Nephron (organoid): ENCODE data around the gene TIMM22.

Experiments
- H3K27ac Mint-ChIP-seq, 3 experiments: 2 replicates each; pipeline ENCODE4 v1.8.0; 2020; ENCODE audit warnings: mixed read lengths in 3 of 3, mild to moderate bottlenecking in 2 of 3, moderate library complexity in 1 of 3
- H3K27me3 Mint-ChIP-seq: 2 replicates; pipeline ENCODE4 v1.8.0; 2021; ENCODE audit warnings: low read depth, mild to moderate bottlenecking, moderate library complexity, mixed read lengths
- H3K36me3 Mint-ChIP-seq: 2 replicates; pipeline ENCODE4 v1.8.0; 2020; ENCODE audit warnings: low read depth, mixed read lengths
- H3K4me1 Mint-ChIP-seq: 2 replicates; pipeline ENCODE4 v1.8.0; 2020; ENCODE audit warnings: mixed read lengths
- H3K4me3 Mint-ChIP-seq, 3 experiments: 2 replicates each; pipeline ENCODE4 v1.8.0; 2020; ENCODE audit warnings: mild to moderate bottlenecking in 3 of 3, mixed read lengths in 3 of 3, moderate library complexity in 2 of 3
- H3K9me3 Mint-ChIP-seq: 2 replicates; pipeline ENCODE4 v1.8.0; 2020; ENCODE audit warnings: mixed read lengths
- CTCF ChIP-seq, 3 experiments: fragments of 200-600 bp; sonication (generic); IDR thresholded peaks; one replicate each; pipeline ENCODE4 v1.5.0; 2021; ENCODE audit warnings: antibody characterized with exemption in 3 of 3; ENCODE audit not compliant: unreplicated experiment in 3 of 3

The TIMM22 gene

DNA sequence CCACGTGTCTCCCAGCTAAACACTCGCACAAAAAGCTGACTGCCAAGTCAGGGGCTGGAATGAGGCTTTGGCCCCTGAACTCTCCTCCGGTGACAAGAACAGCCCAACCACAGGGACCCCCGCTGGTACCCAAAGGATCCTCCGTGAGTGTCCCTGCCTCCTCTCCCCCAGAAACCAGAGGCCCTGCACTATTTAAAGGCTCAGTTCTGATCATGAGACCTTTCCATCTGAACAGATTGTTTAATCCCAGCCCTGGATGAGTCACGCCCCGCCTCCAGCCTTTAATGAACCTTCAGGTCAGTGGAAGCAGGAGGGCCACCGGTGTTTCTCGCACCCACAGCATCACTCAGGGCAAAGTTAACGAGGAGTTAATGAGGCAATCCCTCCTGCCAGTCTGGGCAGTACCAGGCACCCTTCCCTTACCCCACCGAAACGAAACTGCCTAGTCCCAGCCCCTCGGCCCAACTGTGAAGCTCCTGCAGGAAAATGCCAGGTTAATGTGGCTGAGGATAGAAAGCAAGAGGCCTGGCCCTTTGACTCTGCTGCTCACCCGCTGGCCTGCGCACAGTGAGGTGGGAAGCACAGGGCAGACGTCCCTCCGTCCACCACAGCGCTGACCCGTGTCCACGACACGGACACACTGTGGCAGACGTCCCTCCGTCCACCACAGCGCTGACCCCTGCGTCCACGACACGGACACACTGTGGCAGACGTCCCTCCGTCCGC is 32.4 kb downstream of the TIMM22 start:
- Mint-ChIP-seq H3K4me3 (peak overlapping the region; percentile 41 to 52 (median 44)), H3K9me3 (no peaks in the 10 kb centered on the region), H3K36me3 (peaks cover 8% of the 10 kb centered on the region), H3K27ac (peak overlapping the region in 1 of 3 experiments; percentile 35), H3K4me1 (peaks cover 29% of the 10 kb centered on the region), H3K27me3 (peaks cover 3% of the 10 kb centered on the region)
- TF ChIP-seq CTCF (IDR thresholded peaks at IDR 0.05; ENCODE audit: unreplicated experiment in 3 of 3) = no peak

DNA sequence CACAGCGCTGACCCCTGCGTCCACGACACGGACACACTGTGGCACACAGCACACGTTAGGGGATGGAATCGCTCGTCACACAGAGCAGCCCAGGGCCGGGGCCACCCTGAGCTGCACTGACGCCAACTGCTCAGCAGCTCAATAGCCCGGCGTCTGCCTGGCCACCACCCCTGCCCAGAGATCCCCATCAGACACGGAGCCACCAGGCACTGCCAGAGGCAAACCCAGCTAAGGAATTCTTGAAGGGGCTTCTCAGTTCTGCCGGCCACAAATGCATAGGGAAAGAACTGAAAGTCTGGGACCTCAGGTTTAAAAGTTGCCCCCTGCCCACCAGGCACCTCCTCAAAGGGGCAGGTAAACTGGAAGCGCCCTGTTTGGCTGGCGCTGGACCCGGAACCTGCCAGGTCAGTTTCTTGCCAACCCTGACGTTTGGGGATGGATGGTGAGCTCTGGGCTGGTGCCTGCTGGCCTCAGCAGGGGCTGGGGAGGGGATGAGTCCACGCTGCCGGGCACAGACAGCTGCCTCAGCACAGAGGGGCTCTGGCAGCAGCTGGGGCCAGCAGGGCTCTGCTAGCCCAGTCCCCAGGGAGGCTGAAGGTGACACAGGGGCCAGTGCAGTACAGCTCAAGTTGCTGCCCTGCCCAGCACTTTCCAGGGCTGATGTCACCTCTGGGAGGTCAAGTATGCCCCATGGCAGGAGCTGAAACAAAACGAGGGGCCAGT is 33.2 kb downstream of the TIMM22 start:
- Mint-ChIP-seq H3K4me1 (peaks cover 29% of the 10 kb centered on the region), H3K4me3 (peak overlapping the region; percentile 68 to 70 (median 70)), H3K27me3 (peaks cover 3% of the 10 kb centered on the region)

DNA sequence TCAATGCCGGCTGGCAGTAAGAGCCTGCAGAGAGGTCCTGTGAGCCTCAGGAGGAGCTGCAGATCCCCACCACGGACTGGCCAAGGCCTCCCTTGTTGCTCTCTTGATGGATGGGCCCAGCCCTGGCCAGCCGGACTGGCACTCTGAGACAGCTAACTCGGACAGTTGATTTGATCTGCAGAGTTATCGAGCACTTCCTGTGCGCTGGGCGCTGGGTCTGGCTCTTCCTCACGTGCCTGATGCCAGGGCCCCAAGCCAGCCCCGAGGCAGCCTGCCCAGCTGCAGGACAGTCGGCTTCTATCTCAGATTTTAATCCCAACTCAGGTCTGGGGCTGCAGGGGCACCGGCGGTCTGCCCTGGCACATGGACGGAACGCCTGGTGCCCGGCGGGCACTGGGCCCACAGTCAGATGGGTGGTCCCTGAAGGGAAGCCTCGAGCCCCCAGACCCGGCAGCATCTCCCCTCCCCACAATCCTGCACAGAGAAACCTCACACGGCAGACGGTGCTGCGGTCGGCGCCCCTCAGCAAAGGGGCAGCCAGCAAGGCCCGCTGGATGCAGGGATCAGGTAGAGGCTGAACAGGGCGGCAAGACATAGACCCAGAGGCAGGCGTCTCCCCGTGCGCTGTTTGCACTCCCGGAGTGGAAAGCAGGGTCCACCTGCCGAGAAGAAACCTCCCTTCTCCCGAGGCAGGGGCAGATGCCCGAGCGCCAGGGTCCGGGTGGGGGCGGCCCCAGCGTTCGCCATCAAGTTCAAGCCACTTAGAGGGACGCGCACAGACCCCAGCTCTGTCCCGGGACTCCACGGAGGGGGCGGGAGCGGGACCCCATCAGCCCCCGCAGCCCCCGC is 34.0 kb downstream of the TIMM22 start:
- Mint-ChIP-seq H3K27ac (peak overlapping the region in 1 of 3 experiments; percentile 33), H3K4me3 (peak overlapping the region; percentile 68 to 70 (median 70)), H3K4me1 (peaks cover 23% of the 10 kb centered on the region), H3K9me3 (no peaks in the 10 kb centered on the region), H3K27me3 (peaks cover 3% of the 10 kb centered on the region), H3K36me3 (peaks cover 2% of the 10 kb centered on the region)
- no peak for TF ChIP-seq CTCF (IDR thresholded peaks at IDR 0.05; ENCODE audit: unreplicated experiment in 3 of 3)

More for the DNA sequence above, 33.2 kb downstream of the TIMM22 start:
- TF ChIP-seq CTCF (IDR thresholded peaks at IDR 0.05; ENCODE audit: unreplicated experiment in 3 of 3) = no peak
- Mint-ChIP-seq H3K27ac (peak overlapping the region in 1 of 3 experiments; percentile 33), H3K9me3 (no peaks in the 10 kb centered on the region), H3K36me3 (peaks cover 8% of the 10 kb centered on the region)

GRCh38 chr17:1031711-1032110 is 34.8 kb downstream of the TIMM22 start:
- Mint-ChIP-seq H3K4me1 (peaks cover 27% of the 10 kb centered on the region), H3K9me3 (no peaks in the 10 kb centered on the region), H3K4me3 (no peak overlapping the region), H3K27ac (no peak overlapping the region), H3K27me3 (peaks cover 3% of the 10 kb centered on the region), H3K36me3 (no peaks in the 10 kb centered on the region)
- TF ChIP-seq CTCF (IDR thresholded peaks at IDR 0.05; ENCODE audit: unreplicated experiment in 3 of 3) = no peak

GRCh38 chr17:1032391-1032790 is 35.5 kb downstream of the TIMM22 start:
- H3K4me1 Mint-ChIP-seq = peaks cover 30% of the 10 kb centered on the region
- TF ChIP-seq CTCF (IDR thresholded peaks at IDR 0.05; ENCODE audit: unreplicated experiment in 3 of 3) = no peak
- no peaks in the 10 kb centered on the region for H3K36me3 Mint-ChIP-seq
- peaks cover 3% of the 10 kb centered on the region for H3K27me3 Mint-ChIP-seq
- peak overlapping the region in 1 of 3 experiments; percentile 28 for H3K27ac Mint-ChIP-seq
- H3K9me3 Mint-ChIP-seq = no peaks in the 10 kb centered on the region
- peak overlapping the region; percentile 49 to 70 (median 68) for H3K4me3 Mint-ChIP-seq
